ENCODE measurements around the gene MED13.

GRCh38 chr17:62009220-62009619, 55.9 kb downstream of the MED13 start:
- TF ChIP-seq CTCF (IDR thresholded peaks at IDR 0.05) (no peak), POLR2A (IDR thresholded peaks at IDR 0.05) (no peak)

All from esophagus squamous epithelium (tissue), 4 donors.